HG03159 (cell line): Measurements from ENCODE around the gene CHAF1A.

ENCODE experiments used
- ATAC-seq: cut with Tn5 transposase; IDR thresholded peaks from one replicate; pipeline ENCODE4 v1.9.1; 2021; ENCODE audit warnings: mild to moderate bottlenecking, moderate library complexity; ENCODE audit not compliant: unreplicated experiment

The CHAF1A gene, protein sequence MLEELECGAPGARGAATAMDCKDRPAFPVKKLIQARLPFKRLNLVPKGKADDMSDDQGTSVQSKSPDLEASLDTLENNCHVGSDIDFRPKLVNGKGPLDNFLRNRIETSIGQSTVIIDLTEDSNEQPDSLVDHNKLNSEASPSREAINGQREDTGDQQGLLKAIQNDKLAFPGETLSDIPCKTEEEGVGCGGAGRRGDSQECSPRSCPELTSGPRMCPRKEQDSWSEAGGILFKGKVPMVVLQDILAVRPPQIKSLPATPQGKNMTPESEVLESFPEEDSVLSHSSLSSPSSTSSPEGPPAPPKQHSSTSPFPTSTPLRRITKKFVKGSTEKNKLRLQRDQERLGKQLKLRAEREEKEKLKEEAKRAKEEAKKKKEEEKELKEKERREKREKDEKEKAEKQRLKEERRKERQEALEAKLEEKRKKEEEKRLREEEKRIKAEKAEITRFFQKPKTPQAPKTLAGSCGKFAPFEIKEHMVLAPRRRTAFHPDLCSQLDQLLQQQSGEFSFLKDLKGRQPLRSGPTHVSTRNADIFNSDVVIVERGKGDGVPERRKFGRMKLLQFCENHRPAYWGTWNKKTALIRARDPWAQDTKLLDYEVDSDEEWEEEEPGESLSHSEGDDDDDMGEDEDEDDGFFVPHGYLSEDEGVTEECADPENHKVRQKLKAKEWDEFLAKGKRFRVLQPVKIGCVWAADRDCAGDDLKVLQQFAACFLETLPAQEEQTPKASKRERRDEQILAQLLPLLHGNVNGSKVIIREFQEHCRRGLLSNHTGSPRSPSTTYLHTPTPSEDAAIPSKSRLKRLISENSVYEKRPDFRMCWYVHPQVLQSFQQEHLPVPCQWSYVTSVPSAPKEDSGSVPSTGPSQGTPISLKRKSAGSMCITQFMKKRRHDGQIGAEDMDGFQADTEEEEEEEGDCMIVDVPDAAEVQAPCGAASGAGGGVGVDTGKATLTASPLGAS

DNA sequence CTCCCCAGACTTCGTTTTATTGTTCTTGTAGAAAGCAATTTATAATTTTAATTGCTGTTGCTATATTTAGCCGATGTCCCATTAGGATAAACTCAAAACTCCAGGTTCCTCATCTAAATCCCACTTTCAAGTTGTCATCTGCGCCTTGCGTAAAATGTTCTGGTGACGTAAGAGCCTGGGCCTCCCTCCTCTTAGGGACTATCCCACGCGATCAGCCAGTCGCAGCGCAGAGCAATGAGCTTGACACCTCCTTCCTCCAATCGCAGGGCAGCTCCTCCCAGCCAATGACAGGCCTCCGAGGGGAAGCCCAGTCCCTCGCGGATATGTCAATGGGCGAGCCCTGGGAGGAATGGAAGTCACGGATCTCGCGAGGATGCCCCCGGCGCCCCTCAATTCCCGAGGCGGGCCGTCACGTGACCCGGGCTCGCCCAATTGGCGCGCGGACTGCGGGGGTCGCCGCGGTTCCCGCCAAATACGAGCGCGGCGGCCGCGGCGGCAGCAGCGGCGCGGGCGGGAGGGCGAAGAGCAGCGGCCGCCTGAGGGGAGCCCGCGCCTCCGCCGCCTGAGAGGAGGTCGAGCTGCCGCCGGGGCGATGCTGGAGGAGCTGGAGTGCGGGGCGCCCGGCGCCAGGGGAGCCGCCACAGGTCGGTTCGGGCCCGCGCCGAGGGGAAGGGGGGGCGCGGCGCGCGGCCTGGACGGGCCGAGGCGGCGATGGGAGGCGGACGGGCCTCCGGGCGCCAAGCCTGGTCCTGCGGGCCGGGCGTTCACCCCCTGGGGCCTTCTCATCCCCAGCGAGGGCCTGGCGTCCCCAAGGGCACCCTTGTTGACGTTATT lies at the start of gene CHAF1A:
CHAF1A (plus strand) TSS at position 470 of the 834 bp plus-strand sequence; CDS start at position 593, 123 bp downstream.
- peak; percentile 76 for ATAC-seq

DNA sequence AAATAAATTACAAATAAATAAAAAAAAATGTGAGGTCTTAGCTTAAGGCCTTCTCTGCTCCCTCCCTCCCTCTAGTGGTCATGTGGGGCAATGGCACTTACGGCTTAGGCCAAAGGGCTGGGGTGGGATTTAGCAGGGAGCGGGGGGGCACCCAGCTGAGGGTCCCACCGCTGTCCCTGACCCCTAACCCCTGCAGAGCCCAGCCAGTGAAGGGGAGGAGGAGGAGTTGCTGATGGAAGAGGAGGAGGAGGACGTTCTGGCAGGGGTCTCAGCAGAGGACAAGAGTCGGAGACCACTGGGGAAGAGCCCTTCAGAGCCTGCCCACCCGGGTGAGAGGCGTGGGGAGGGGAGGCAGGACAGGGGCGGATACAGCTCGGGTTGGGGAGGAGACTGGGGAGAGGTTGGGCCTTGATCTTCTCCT lies 49.7 kb upstream of the CHAF1A start:
- ATAC-seq = no peak

DNA sequence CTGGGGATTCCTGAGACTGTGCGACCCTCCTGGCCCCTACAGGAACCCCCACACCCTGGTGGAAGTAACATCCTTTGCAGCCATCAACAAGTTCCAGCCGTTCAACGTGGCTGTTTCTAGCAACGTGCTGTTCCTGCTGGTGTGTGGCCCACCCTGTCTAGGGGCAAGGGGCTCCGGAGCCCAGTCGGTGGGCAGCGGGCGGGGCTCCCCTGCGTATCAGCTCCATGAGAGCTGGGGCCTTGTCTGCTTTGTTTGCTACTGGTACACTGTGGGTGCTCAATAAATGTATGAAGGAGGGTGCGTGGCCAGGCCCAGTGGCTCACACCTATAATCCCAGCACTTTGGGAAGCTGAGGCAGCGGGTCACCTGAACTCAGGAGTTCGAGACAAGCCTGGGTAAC lies 48.2 kb upstream of the CHAF1A start:
- no peak for ATAC-seq

DNA sequence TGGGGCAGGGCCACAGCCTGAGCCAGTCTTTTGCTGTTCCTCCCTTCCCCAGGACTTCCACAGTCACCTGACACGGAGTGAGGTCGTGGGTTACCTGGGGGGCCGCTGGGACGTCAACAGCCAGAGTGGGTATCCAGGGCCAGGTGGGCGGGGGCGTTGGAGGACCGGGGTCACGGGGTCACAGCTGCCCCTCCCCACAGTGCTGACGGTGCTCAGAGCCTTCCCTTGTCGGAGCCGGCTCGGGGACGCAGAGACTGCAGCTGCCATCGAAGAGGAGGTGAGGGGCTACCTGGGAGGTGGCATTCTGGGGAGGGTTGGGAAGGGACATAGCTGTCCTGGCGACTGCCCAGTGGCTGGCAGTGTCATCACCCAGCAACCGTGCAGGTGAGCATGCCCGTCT lies 47.5 kb upstream of the CHAF1A start:
- no peak for ATAC-seq

DNA sequence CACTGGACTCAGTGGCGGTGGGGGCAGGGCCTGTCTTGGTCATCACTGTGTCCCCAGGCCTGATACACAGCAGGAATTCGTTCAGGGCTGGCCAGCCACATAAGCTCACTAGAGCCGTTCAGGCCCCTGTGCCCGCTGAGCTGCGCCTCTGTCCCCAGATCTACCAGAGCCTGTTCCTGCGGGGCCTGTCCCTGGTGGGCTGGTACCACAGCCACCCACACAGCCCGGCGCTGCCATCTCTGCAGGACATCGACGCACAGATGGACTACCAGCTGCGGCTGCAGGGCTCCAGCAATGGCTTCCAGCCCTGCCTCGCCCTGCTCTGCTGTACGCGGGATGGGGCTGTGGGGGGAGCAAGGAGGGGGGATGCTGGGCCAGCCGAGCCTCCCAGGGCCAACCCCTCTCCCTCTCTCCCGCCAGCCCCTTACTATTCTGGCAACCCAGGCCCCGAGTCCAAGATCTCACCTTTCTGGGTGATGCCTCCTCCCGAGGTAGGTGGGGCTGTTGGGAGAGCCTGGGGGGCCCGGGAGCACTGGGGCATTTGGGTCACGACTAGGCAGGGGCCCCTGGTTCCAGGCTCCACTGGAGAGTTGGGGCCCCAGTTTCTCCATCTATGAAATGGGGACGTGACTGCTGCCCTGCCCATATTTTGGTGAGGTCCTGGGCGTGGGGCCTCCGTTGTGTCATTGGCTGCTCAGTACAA lies 45.2 kb upstream of the CHAF1A start:
- ATAC-seq = no peak

DNA sequence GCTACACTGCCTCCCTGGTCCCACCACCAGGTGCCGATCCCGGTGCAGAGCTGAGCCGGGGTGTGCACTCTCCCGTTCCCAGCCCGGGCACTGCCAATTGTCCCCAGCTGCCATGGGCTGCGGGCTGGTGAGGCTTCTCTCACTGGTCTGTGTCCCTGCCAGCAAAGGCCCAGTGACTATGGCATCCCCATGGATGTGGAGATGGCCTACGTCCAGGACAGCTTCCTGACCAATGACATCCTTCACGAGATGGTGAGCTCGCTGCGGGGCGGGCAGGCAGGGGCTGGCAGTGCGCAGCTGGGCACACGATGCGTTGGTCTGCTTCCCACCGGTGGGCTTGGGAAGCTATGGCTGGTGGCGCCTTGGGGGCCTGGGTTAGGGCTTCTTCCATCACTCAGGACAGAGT lies 44.5 kb upstream of the CHAF1A start:
- ATAC-seq = no peak

- no peak for ATAC-seq
These were observed 43.5 kb upstream of the CHAF1A start for GRCh38 chr19:4358709-4359626.

- no peak for ATAC-seq
These were observed 42.8 kb upstream of the CHAF1A start for GRCh38 chr19:4359627-4360000.

DNA sequence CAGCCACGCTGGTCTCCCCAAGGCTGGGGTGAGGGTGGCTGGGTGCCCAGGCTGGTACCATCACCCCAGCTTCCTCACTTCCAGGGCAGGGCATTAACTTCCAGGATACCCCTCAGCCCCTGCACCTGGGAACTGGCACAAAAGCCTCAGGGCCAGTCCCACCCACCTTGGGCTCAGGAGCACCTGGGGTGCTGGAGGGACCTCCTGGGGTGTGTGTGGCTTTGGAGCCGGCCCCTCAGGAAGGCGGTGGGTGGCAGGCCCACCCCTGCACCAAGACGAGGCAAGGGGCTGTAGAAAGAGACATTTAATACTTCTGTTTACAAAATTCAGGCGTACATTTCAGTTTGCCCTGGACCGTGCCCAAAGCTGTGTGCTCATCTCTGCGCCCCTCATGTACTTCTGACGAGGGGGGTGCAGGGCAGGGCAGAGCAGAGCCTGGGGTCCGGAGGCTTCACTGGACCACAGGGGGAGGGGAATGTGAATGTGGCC lies 42.3 kb upstream of the CHAF1A start:
- ATAC-seq = no peak

DNA sequence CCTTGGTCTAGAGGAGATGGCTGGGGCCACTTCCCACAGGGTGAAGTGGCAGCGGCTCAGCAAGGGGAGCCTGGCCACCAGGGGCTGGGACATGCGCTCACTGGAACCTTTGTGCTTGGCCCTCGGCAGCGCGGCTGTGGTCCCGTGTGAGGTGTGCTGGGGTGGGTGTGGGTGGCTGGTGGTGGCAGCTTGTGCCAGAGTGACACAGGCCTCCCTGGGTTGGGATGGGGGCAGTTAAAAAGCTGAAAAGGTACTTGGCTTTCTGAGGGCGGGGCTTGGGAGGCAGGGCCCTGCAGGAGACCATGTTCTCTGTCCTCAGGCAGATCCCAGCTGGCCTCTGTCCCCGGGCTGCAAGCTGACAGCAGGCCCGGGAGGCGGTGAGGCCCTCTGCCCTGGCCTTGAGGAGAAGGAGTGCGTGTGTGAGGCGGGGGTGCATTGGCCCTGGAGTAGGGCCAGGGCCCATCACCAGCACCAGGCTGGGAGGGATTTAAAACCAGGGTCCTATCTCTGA lies 41.7 kb upstream of the CHAF1A start:
- no peak for ATAC-seq

GRCh38 chr19:4361152-4362046 lies 41.0 kb upstream of the CHAF1A start:
- no peak for ATAC-seq

DNA sequence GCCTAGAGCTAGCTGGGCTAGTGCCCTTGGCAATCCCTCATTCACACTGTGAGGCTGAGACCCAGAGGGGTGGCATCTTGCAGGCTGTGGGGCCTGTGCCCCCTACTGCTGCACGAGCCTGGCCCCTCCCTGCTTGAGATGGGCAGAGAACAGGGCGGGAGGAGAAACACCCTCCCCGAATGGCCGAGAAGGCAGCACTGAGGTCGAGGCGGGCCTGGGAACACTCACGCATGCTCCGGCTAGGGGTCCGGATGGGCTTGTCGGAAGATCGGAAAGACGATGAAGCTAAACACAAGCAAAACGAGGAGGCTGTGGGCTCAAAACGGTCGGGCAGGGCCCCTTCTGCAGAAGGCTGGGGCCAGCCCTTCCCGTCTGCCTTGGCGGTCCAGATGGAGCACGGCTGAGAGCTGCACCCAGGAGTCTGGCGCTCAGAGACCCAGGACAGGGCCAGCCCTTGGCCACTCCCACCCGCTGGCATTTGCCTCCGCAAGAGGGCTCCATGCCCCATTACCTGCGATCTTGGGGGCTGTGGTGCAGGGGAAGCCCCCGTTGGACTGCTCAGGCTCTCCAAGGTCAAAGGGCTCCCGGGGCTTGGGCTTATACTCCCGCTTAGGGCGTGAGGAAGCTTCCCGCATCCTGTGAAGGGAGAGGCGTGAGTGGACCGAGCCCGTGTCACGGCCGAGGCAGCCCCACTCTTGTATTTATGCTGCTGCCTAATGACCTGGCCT lies 40.2 kb upstream of the CHAF1A start:
- ATAC-seq = no peak

DNA sequence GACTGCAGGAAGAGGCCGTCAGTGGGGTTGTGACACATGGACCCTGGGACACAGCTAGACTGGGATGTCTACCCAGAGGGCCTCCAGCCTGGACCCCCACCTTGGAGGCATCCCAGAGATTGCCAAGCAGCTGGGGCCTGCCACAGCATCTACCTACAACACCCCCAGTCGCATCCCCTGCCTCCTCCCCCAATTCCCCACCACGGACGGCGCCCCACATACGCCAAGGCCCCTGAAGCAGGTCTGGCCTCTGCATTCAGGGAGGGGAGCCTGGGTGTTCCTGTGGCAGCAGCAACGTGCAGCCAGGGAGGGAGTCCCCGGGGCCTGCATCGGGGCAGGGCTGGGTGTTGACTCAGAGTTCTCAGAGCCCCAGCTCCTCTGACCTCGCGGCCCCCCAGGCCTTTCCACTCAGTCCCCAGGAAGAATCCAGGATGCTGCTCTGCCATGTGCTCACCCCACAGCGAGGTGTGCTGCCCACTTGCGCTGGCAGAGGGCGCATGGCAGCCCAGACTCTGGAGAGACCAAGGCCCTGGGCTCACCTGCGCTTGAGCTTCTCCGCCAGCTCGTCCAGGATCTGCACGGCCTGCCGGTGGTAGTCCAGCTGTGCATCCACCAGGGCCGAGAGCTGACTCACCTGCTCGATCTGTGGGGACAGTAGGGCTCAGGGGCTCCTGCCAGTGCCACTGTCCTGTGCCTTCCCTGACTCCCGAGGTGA lies 39.5 kb upstream of the CHAF1A start:
- ATAC-seq = no peak

GRCh38 chr19:4363571-4364304 lies 38.7 kb upstream of the CHAF1A start:
- ATAC-seq = no peak

GRCh38 chr19:4365341-4365740 lies 37.1 kb upstream of the CHAF1A start:
- no peak for ATAC-seq
